ENCODE measurements around the gene RRAGB. TPM values are rescaled to one million over a fixed set of nuclear protein-coding genes. Genes with fewer than 3 reads are reported as not detected.
"Not testable (repeated sequence)": the region's sequence is repeated elsewhere in the genome, so short reads cannot be mapped to it uniquely, and the experiment has no call there.

The RRAGB gene
- total RNA-seq, 2 donors from 2014 or later, result 16.6 to 19.3 TPM

DNA sequence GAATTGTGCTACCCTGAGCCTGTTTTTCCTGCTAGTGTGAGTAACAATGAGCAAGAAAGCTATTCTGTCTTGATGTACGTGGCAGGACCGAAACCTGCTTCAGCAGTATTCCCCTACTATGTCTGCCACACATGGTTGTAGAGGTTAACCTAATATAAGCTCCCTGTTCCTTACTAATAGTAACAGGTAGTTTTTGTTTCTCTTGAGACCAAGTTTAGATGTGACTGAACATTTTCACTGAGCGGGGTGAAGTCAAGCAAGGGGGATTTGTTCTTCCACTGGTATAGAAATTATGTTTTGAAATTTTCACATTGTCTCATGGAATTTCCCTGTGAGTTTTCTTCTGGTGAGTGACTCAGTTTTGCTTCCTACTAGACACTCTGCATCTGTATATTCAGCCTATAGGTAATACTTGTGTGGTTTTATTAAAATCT lies 37.3 kb downstream of the RRAGB start:
- no peak for DNase-seq (ENCODE audit: low spot score)
- intact Hi-C loops (cut with DNase I), result no loop called here

DNA sequence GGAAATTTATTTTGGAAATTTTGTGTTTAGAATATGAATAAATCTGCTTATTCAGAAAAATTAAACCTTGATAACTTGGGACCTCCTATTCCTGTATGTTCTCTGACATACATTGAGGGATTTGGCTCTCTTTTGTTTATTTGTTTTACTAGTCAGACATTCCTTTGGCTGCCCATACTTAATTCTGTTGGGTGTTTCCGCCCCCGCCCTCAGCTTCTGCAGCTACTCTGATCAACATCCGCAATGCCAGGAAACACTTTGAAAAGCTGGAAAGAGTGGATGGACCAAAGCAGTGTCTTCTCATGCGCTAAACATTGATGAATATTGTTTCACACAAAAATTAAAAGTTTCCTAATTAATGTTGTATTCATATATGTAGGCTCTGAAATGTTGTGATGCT lies 40.5 kb downstream of the RRAGB start:
- DNase-seq (ENCODE audit: low spot score), result no peak
- intact Hi-C loops (cut with DNase I), result no loop called here

DNA sequence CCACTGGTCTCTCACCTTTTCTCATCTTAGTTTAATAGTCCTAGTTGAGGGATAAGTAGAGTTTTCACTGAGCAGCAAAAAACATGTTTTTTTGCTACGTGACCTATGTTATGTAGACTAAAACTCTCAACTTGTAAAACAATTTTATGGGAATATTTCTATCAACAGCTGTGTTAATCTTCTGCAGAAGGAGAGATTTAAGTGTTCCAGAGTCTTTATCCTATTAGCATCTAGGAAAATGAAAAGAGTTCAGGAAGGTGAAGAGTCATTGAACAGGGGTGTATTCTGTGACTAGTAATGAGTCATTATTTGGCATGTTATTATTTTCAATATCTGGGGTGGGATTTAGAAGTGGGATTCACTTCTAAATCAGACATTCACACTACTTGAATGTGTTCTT lies 41.9 kb downstream of the RRAGB start:
- DNase-seq (ENCODE audit: low spot score), result no peak
- intact Hi-C loops (cut with DNase I), result no loop called here

DNA sequence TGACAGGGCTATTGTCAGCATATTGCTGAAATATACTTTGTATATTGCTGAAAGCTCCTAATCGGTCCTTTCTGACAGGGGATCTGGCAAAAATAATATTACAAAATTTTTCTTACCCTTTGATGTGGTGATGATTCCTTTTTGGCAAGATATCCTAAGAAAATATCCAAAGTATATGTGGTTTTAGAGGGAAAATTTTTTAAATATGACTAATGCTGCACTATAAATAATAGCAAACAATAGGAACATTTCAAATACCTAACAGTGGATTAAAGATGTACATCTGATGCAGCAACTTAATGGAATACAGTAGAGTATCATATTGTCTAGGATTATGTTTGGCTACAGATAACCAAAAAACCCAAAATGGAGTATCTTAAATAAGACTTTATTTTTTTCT lies 49.6 kb downstream of the RRAGB start:
- no peak for DNase-seq (ENCODE audit: low spot score)
- intact Hi-C loops (cut with DNase I), result no loop called here

DNA sequence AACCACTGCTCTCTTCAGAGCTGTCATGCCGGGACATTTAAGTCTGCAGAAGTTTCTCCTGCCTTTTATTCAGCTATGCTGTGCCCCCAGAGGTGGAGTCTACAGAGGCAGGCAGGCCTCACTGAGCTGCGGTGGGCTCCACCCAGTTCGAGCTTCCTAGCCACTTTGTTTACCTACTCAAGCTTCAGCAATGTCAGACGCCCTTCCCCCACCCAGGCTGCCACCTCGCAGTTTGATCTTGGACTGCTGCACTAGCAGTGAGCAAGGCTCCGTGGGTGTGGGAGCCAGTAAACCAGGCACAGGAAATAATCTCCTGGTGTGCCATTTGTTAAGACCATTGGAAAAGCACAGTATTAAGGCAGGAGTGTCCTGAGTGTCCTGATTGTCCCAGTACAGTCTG lies 56.9 kb downstream of the RRAGB start:
- intact Hi-C loops (cut with DNase I); DNase-seq (ENCODE audit: low spot score): not testable (repeated sequence)

- no peak for DNase-seq (ENCODE audit: low spot score)
- intact Hi-C loops (cut with DNase I), result no loop called here
Measured at GRCh38 chrX:55777596-55777995, 60.0 kb downstream of the RRAGB start.

DNA sequence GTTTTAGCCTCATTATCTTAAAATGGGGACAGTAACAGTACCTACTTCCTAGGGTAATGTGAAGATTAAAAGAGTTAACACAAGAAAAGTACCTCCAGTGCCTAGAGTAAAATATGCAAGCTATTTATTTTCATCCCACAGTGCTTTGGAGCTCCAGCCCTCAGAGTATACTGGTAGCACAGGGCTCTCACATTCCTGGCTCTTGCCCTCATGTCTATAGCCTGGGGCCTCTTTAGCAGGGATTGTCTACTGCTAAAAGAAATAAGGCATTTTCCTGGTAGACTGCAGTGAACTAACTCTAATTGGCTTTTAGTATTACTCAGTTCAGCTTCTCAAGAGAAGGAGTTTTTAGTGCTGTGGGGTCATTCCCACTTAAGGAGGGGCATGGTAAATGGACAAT lies 60.8 kb downstream of the RRAGB start:
- intact Hi-C loops (cut with DNase I), result no loop called here
- no peak for DNase-seq (ENCODE audit: low spot score)

- intact Hi-C loops (cut with DNase I), result no loop called here
- no peak for DNase-seq (ENCODE audit: low spot score)
Measured at GRCh38 chrX:55783723-55784122, 66.2 kb downstream of the RRAGB start.

- intact Hi-C loops (cut with DNase I), result no loop called here
- DNase-seq (ENCODE audit: low spot score), result no peak
Measured at GRCh38 chrX:55787063-55787462, 69.5 kb downstream of the RRAGB start.

DNA sequence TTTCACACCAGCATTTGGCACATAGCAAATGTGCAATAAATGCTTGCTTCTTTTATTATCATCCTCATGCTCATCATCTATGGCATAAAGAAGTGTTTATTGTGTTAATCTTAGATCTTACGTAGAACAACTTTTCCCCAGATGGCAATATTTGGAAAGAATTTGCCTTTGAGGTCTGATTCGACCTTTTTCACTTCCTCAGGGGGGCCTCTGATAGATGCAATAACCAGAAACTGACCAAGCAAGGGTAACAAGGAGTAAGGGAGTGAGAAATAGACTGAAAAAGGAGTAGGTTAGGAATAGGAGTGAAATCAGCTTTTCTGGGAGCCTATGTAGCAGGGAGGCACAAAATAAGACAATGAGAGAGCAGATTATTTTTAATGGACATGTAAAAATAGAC lies 70.2 kb downstream of the RRAGB start:
- DNase-seq (ENCODE audit: low spot score), result no peak
- intact Hi-C loops (cut with DNase I), result no loop called here

GRCh38 chrX:55794405-55794804 lies 76.9 kb downstream of the RRAGB start:
- DNase-seq (ENCODE audit: low spot score), result no peak
- intact Hi-C loops (cut with DNase I), result no loop called here

DNA sequence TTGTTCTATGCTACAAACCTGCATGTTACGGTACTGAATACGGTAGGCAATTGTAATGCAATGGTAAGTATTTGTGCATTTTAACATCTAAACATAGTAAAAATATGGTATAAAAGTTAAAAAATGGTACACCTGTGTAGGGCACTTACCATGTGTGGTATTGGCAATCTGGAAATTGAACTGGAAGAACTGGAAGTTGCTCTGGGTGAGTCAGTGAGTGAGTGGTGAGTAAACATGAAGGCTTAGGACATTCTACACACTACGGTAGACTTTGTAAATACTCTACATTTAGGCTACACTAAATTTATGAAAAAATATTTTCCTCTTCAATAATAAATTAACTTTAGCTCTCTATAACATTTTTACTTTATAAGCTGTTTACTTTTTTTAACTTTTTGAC lies 78.9 kb downstream of the RRAGB start:
- intact Hi-C loops (cut with DNase I), result no loop called here

GRCh38 chrX:55801811-55802210 lies 84.3 kb downstream of the RRAGB start:
- DNase-seq (ENCODE audit: low spot score), result no peak
- intact Hi-C loops (cut with DNase I), result no loop called here

More for the DNA sequence above, 78.9 kb downstream of the RRAGB start:
- no peak for DNase-seq (ENCODE audit: low spot score)

Other genes starting within 250 kb of the RRAGB start
- 1 to 10 TPM; 2.0 to 2.7 TPM for gene USP51, start 227.9 kb upstream of the RRAGB start, total RNA-seq
- not detected for gene FOXR2, start 94.3 kb upstream of the RRAGB start, total RNA-seq